HEK293 (cell line): ENCODE data around the gene SMIM38.

Experiments
- CTCF ChIA-PET: fragments of 350-600 bp; formaldehyde crosslinking; extraction: SDS; loops from one replicate; lab custom pipeline; 2021; ENCODE audit warnings: antibody characterized with exemption; lab: Yijun Ruan, JAX
- POLR2A ChIA-PET: fragments of 300-600 bp; formaldehyde crosslinking; extraction: SDS; loops from one replicate; lab custom pipeline; 2020; ENCODE audit warnings: antibody characterized with exemption, inconsistent platforms; lab: Yijun Ruan, JAX
- H3K27ac ChIP-seq: fragments of 200-500 bp; sonication (Bioruptor generic); 2 replicates; pipeline ENCODE4 v1.5.1; 2014; ENCODE audit warnings: low read depth, low read length, control low read depth, inconsistent platforms; ENCODE audit errors: extremely low read depth
- H3K36me3 ChIP-seq, 2 experiments: fragments of 200-500 bp in 1 of 2; sonication (Bioruptor generic) in 1 of 2; 1 replicate in 1 of 2; 2 replicates in 1 of 2; pipeline ENCODE4 v1.5.1; 2014 to 2017; ENCODE audit warnings: inconsistent platforms in 2 of 2, low read length in 2 of 2; ENCODE audit not compliant: control insufficient read depth in 2 of 2, insufficient read depth in 1 of 2
- H3K4me1 ChIP-seq: fragments of 200-500 bp; sonication (Bioruptor generic); 2 replicates; pipeline ENCODE4 v1.5.1; 2014; ENCODE audit warnings: mild to moderate bottlenecking, low read length, inconsistent platforms; ENCODE audit not compliant: control insufficient read depth, insufficient read depth
- H3K4me3 ChIP-seq: 2 replicates; pipeline ENCODE4 v1.5.1; 2011; ENCODE audit warnings: low read depth, mild to moderate bottlenecking, control low read depth, low read length, moderate library complexity
- H3K9me3 ChIP-seq: fragments of 200-500 bp; sonication (Bioruptor generic); 2 replicates; pipeline ENCODE4 v1.5.1; 2014; ENCODE audit warnings: low read depth, low read length, inconsistent platforms; ENCODE audit not compliant: control insufficient read depth, insufficient read depth
- ELK4 ChIP-seq: IDR thresholded peaks from 2 replicates; pipeline ENCODE4 v1.6.1; 2011; ENCODE audit warnings: mild to moderate bottlenecking, low read depth, low read length, borderline replicate concordance
- FEZF1 ChIP-seq: fragments of 450-650 bp; formaldehyde crosslinking; IDR thresholded peaks from 2 replicates; pipeline ENCODE4 v1.5.1; 2016; ENCODE audit warnings: missing biosample characterization, missing genetic modification characterization
- GLI2 ChIP-seq: fragments of 450-650 bp; formaldehyde crosslinking; IDR thresholded peaks from 2 replicates; pipeline ENCODE4; 2017; ENCODE audit warnings: missing biosample characterization, missing genetic modification characterization, low read depth, borderline replicate concordance
- KLF8 ChIP-seq: fragments of 450-650 bp; formaldehyde crosslinking; IDR thresholded peaks from 2 replicates; pipeline ENCODE4 v1.5.1; 2016; ENCODE audit warnings: missing biosample characterization, missing genetic modification characterization
- OSR2 ChIP-seq: fragments of 450-650 bp; formaldehyde crosslinking; IDR thresholded peaks from 2 replicates; pipeline ENCODE4 v1.5.1; 2016; ENCODE audit warnings: missing biosample characterization, missing genetic modification characterization
- PRDM2 ChIP-seq: fragments of 450-650 bp; formaldehyde crosslinking; IDR thresholded peaks from 2 replicates; pipeline ENCODE4 v1.5.1; 2016; ENCODE audit warnings: missing biosample characterization, missing genetic modification characterization, borderline replicate concordance
- TCF7L2 ChIP-seq: IDR thresholded peaks from 2 replicates; pipeline ENCODE4 v1.6.1; 2011; ENCODE audit warnings: low read depth, mild to moderate bottlenecking, inconsistent platforms, low read length, moderate library complexity, borderline replicate concordance
- ZFHX2 ChIP-seq: fragments of 450-650 bp; formaldehyde crosslinking; conservative IDR thresholded peaks from 2 replicates; pipeline ENCODE4 v1.5.1; 2016; ENCODE audit warnings: missing biosample characterization, missing genetic modification characterization
- ZNF148 ChIP-seq: fragments of 450-650 bp; formaldehyde crosslinking; IDR thresholded peaks from 2 replicates; pipeline ENCODE4 v1.5.0; 2017; ENCODE audit warnings: missing biosample characterization, missing genetic modification characterization, borderline replicate concordance
- ZNF157 ChIP-seq: fragments of 450-650 bp; formaldehyde crosslinking; IDR thresholded peaks from 2 replicates; pipeline ENCODE4 v1.5.1; 2016; ENCODE audit warnings: missing biosample characterization, missing genetic modification characterization
- ZNF214 ChIP-seq: fragments of 450-650 bp; formaldehyde crosslinking; IDR thresholded peaks from 2 replicates; pipeline ENCODE4 v1.5.1; 2017; ENCODE audit warnings: missing biosample characterization, mild to moderate bottlenecking, missing genetic modification characterization, borderline replicate concordance
- ZNF223 ChIP-seq: fragments of 450-650 bp; formaldehyde crosslinking; IDR thresholded peaks from 2 replicates; pipeline ENCODE4 v1.5.1; 2016; ENCODE audit warnings: missing biosample characterization, missing genetic modification characterization
- ZNF341 ChIP-seq: fragments of 450-650 bp; formaldehyde crosslinking; IDR thresholded peaks from 2 replicates; pipeline ENCODE4; 2016; ENCODE audit warnings: low read depth, missing biosample characterization, missing genetic modification characterization
- ZNF394 ChIP-seq: fragments of 450-650 bp; formaldehyde crosslinking; IDR thresholded peaks from 2 replicates; pipeline ENCODE4 v1.5.1; 2016; ENCODE audit warnings: missing biosample characterization, missing genetic modification characterization, mild to moderate bottlenecking, moderate library complexity, borderline replicate concordance
- ZNF488 ChIP-seq: fragments of 450-650 bp; formaldehyde crosslinking; IDR thresholded peaks from 2 replicates; pipeline ENCODE4 v1.5.1; 2016; ENCODE audit warnings: missing biosample characterization, missing genetic modification characterization
- ZNF555 ChIP-seq: fragments of 450-650 bp; formaldehyde crosslinking; conservative IDR thresholded peaks from 2 replicates; pipeline ENCODE4 v1.5.1; 2017; ENCODE audit warnings: missing biosample characterization, mild to moderate bottlenecking, missing genetic modification characterization, inconsistent platforms
- ZNF624 ChIP-seq: fragments of 450-650 bp; formaldehyde crosslinking; IDR thresholded peaks from 2 replicates; pipeline ENCODE4 v1.5.1; 2017; ENCODE audit warnings: missing biosample characterization, missing genetic modification characterization
- ZNF658 ChIP-seq: fragments of 450-650 bp; formaldehyde crosslinking; IDR thresholded peaks from 2 replicates; pipeline ENCODE4; 2016; ENCODE audit warnings: missing biosample characterization, missing genetic modification characterization
- ZNF660 ChIP-seq: fragments of 450-650 bp; IDR thresholded peaks from 2 replicates; pipeline ENCODE4 v1.5.1; 2018; ENCODE audit warnings: missing biosample characterization, mild to moderate bottlenecking, missing genetic modification characterization
- ZNF701 ChIP-seq: fragments of 450-650 bp; formaldehyde crosslinking; IDR thresholded peaks from 2 replicates; pipeline ENCODE4 v1.5.1; 2016; ENCODE audit warnings: missing biosample characterization, missing genetic modification characterization
- ZNF707 ChIP-seq: fragments of 450-650 bp; formaldehyde crosslinking; IDR thresholded peaks from 2 replicates; pipeline ENCODE4 v1.5.1; 2016; ENCODE audit warnings: missing biosample characterization, missing genetic modification characterization
- ZNF768 ChIP-seq: fragments of 450-650 bp; formaldehyde crosslinking; IDR thresholded peaks from 2 replicates; pipeline ENCODE4 v1.5.1; 2018; ENCODE audit warnings: missing biosample characterization, mild to moderate bottlenecking, missing genetic modification characterization
- ZNF792 ChIP-seq: fragments of 450-650 bp; formaldehyde crosslinking; IDR thresholded peaks from 2 replicates; pipeline ENCODE4 v1.5.1; 2016; ENCODE audit warnings: missing biosample characterization, missing genetic modification characterization

SMIM38 gene

GRCh38 chr11:69190796-69191536 is 35.2 kb downstream of the SMIM38 start (continued):
- no peak for TF ChIP-seq ZNF707 (tag by site-specific recombination)
- TF ChIP-seq ZNF214 (tag by site-specific recombination): no peak
- TF ChIP-seq ZNF555 (tag by site-specific recombination): no peak
- TF ChIP-seq ZNF394 (tag by site-specific recombination): no peak
- no peak for TF ChIP-seq FEZF1 (tag by site-specific recombination)
- TF ChIP-seq KLF8 (tag by site-specific recombination): no peak
- no peak for TF ChIP-seq ZNF658 (tag by site-specific recombination)
- TF ChIP-seq TCF7L2: no peak
- TF ChIP-seq ZFHX2 (tag by site-specific recombination): no peak

GRCh38 chr11:69192301-69192721 is 36.6 kb downstream of the SMIM38 start:
- ChIA-PET CTCF (no interaction called here), POLR2A (no interaction called here)
- Histone ChIP-seq H3K9me3 (no peaks in the 10 kb centered on the region), H3K36me3 (no peaks in the 10 kb centered on the region), H3K4me3 (no peak overlapping the region), H3K4me1 (no peaks in the 10 kb centered on the region), H3K27ac (no peak overlapping the region)
- no peak for TF ChIP-seq ZNF223
- TF ChIP-seq GLI2 (tag by site-specific recombination): no peak
- TF ChIP-seq ZNF660 (tag by site-specific recombination): no peak
- TF ChIP-seq ZNF768 (tag by site-specific recombination): no peak
- no peak for TF ChIP-seq ZNF148 (tag by site-specific recombination)
- TF ChIP-seq ZNF157: no peak
- TF ChIP-seq ZNF488 (tag by site-specific recombination): no peak
- no peak for TF ChIP-seq ELK4
- TF ChIP-seq ZNF624 (tag by site-specific recombination): no peak

GRCh38 chr11:69193151-69193550 is 37.4 kb downstream of the SMIM38 start:
- POLR2A ChIA-PET: no interaction called here
- Histone ChIP-seq H3K4me3 (no peak overlapping the region), H3K4me1 (no peaks in the 10 kb centered on the region), H3K9me3 (no peaks in the 10 kb centered on the region), H3K36me3 (no peaks in the 10 kb centered on the region), H3K27ac (no peak overlapping the region)
- CTCF ChIA-PET: interaction anchor here (0.7 kb wide), 2 partner anchors 31 to 106 kb away, joined by 3 to 4 read pairs; no protein-coding TSS in a partner anchor
- no peak for TF ChIP-seq OSR2 (tag by site-specific recombination)
- no peak for TF ChIP-seq PRDM2 (tag by site-specific recombination)
- no peak for TF ChIP-seq ZNF701
- TF ChIP-seq ZNF341 (tag by site-specific recombination): no peak
- TF ChIP-seq ZNF792: no peak
